K562 (cell line): ENCODE data around the gene VTN. TPM values are rescaled to one million over a fixed set of nuclear protein-coding genes. Genes with fewer than 3 reads are reported as not detected.
A peak's percentile ranks its signal among the peaks of the same experiment; 100 is the strongest.

Source experiments
- BCOR ChIP-seq: fragments of 450-650 bp; IDR thresholded peaks from 2 replicates; pipeline ENCODE4 v1.6.1; 2016
- BRD9 ChIP-seq: fragments of 450-650 bp; IDR thresholded peaks from 2 replicates; pipeline ENCODE4 v1.6.1; 2018; ENCODE audit warnings: low read depth; ENCODE audit not compliant: partially characterized antibody
- EWSR1 ChIP-seq: fragments of 450-650 bp; IDR thresholded peaks from 2 replicates; pipeline ENCODE4 v1.6.1; 2018; ENCODE audit warnings: borderline replicate concordance, mild to moderate bottlenecking, low read depth, moderate library complexity; ENCODE audit not compliant: partially characterized antibody
- GABPB2 ChIP-seq: fragments of 250-450 bp; sonication (Bioruptor Pico); conservative IDR thresholded peaks from 2 replicates; pipeline ENCODE4 v1.5.1; 2021; ENCODE audit warnings: mild to moderate bottlenecking
- GATAD2A ChIP-seq: fragments of 450-650 bp; IDR thresholded peaks from 2 replicates; pipeline ENCODE4 v1.6.1; 2017
- HMGN3 ChIP-seq: IDR thresholded peaks from 2 replicates; pipeline ENCODE4 v1.6.1; 2011; ENCODE audit warnings: borderline replicate concordance, low read depth, mild to moderate bottlenecking, mixed read lengths, low read length; ENCODE audit not compliant: insufficient read length; ENCODE audit errors: extremely low read depth
- JUNB ChIP-seq: fragments of 450-650 bp; formaldehyde crosslinking; conservative IDR thresholded peaks from 2 replicates; pipeline ENCODE4 v1.4.0; 2020; ENCODE audit warnings: mild to moderate bottlenecking
- NFE2 ChIP-seq: IDR thresholded peaks from 2 replicates; pipeline ENCODE4 v1.6.1; 2014; ENCODE audit warnings: antibody characterized with exemption, low read depth
- SAFB ChIP-seq: fragments of 200-400 bp; formaldehyde crosslinking; IDR thresholded peaks from 2 replicates; pipeline ENCODE4 v1.6.1; 2017; ENCODE audit warnings: low read depth, low read length, borderline replicate concordance
- SMAD3 ChIP-seq: fragments of 450-650 bp; formaldehyde crosslinking; conservative IDR thresholded peaks from 2 replicates; pipeline ENCODE4 v1.4.0; 2020; ENCODE audit warnings: mild to moderate bottlenecking
- ZFP30 ChIP-seq: fragments of 250-450 bp; sonication (Bioruptor Pico); IDR thresholded peaks from 2 replicates; pipeline ENCODE4 v1.8.0; 2022; ENCODE audit warnings: moderate library complexity, mild to moderate bottlenecking, inconsistent platforms, borderline replicate concordance
- ZFX ChIP-seq: sonication (generic); formaldehyde crosslinking; IDR thresholded peaks from 2 replicates; pipeline ENCODE4 v1.8.0; 2022; ENCODE audit warnings: mild to moderate bottlenecking, missing genetic modification reagents, moderate library complexity
- ZKSCAN3 ChIP-seq: fragments of 250-450 bp; sonication (Bioruptor Pico); IDR thresholded peaks from 2 replicates; pipeline ENCODE4 v1.4.0; 2020
- ZNF134 ChIP-seq: fragments of 250-450 bp; sonication (Bioruptor Pico); conservative IDR thresholded peaks from 2 replicates; pipeline ENCODE4 v1.4.0; 2020
- ZNF507 ChIP-seq: conservative IDR thresholded peaks from 2 replicates; pipeline ENCODE4 v1.6.1; 2017; ENCODE audit warnings: missing genetic modification characterization, missing compliant biosample characterization
- ZNF830 ChIP-seq: fragments of 250-450 bp; sonication (Bioruptor Pico); IDR thresholded peaks from 2 replicates; pipeline ENCODE4 v1.5.0; 2021; ENCODE audit warnings: mild to moderate bottlenecking
- polyA plus RNA-seq, 8 experiments: library from polyadenylated mRNA; depleted of rRNA in 4 of 8; stranded (reverse) in 5 of 8; unstranded in 3 of 8; fragments of >200 nt; fragmentation: Nextera tagmentation in 2 of 8; fragmentation: Illumina TruSeq in 1 of 8; extraction: Ambion mirVana in 2 of 8; extraction: Trizol in 1 of 8; gene quantifications; 2 replicates each; pipeline versions ENCODE4 v1.2.1 to v1.2.3, GENCODE V29; 2011 to 2014; ENCODE audit warnings: inconsistent platforms in 1 of 8, missing spikeins in 1 of 8
- total RNA-seq, 7 experiments: library from RNA; depleted of rRNA in 6 of 7; stranded (reverse); fragments of >200 nt in 6 of 7; fragmentation: Illumina TruSeq in 2 of 7; extraction: Trizol in 2 of 7; gene quantifications; 2 replicates each; pipeline versions ENCODE4 v1.2.1 to v1.2.3, GENCODE V29; 2011 to 2021; ENCODE audit warnings: low replicate concordance in 1 of 7
- TF ChIP-seq, protein P1 (sequence below): fragments of 450-650 bp; formaldehyde crosslinking; conservative IDR thresholded peaks from 2 replicates; pipeline ENCODE4 v1.4.0; 2022; ENCODE audit warnings: mild to moderate bottlenecking, missing genetic modification characterization
- TF ChIP-seq, protein P2 (sequence below): fragments of 450-650 bp; conservative IDR thresholded peaks from 2 replicates; pipeline ENCODE4 v1.6.1; 2016; ENCODE audit warnings: missing genetic modification characterization, low read depth, mild to moderate bottlenecking, control low read depth, missing compliant biosample characterization
- TF ChIP-seq, protein P3 (sequence below): fragments of 250-450 bp; sonication (Bioruptor Pico); IDR thresholded peaks from 2 replicates; pipeline ENCODE4 v1.8.0; 2022; ENCODE audit warnings: inconsistent platforms
- TF ChIP-seq, protein P4 (sequence below): sonication (generic); formaldehyde crosslinking; IDR thresholded peaks from 2 replicates; pipeline ENCODE4 v1.8.1; 2022; ENCODE audit warnings: missing genetic modification reagents
- TF ChIP-seq, protein P5 (sequence below), 3 experiments: IDR thresholded peaks in 2 of 3; conservative IDR thresholded peaks in 1 of 3; 2 replicates each; pipeline ENCODE4 v1.5.1; 2011 to 2012; ENCODE audit warnings: low read length in 3 of 3, mild to moderate bottlenecking in 3 of 3, control low read depth in 2 of 3, improper control_type of control experiment in 1 of 3, inconsistent platforms in 1 of 3, low read depth in 1 of 3, mixed read lengths in 1 of 3, moderate library complexity in 1 of 3; ENCODE audit not compliant: insufficient read depth in 2 of 3

The VTN gene
- total and polyA plus RNA-seq, 9 of the 15 experiments (the other 6 are each of a cell fraction or from before 2014, with no cell fraction given): 0.13 to 1.0 (median 0.29) TPM; not detected in 1

DNA sequence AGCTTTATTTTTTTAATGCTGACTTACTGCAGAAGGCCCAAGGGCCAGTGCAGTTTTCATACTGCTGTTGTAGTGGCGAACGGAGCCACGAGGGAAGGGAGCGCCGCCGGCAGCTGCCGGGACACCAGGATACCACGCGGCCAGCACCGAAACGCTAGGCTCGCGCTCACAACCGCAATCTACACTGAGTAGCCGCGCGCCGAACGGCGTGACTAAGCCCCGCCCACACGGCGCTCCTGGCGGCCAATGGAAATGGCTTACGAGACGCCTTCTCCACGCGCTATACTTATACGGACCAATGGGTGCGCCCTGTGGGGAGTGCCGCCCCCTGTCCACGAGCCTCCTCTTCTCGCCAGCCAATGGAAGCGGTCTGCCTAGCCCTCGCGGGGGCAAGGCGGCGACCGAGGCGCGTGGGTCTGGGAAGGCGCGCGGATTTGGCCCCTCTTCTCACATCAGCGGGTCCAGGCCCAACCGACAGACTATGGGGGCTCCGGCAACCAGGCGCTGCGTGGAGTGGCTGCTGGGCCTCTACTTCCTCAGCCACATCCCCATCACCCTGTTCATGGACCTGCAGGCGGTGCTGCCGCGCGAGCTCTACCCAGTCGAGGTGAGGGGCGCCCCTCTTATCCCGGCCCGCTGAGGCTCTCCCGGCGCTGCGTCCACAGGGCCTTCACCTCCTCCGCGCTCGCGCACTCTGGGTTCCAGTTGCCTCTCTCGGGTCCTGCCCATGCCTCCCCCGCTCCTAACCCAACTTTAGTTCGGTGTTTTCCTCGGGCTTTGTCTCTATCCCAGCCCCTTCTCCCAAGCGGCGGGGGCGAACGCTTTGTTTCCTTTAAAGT, 51.1 kb downstream of the VTN start, which contains the start of gene TMEM97 (continued):
- TF ChIP-seq HMGN3: no peak
- 0 out of 2 replicates have a peak, but pooled peaks have one; percentile 28 for TF ChIP-seq GATAD2A
- TF ChIP-seq EWSR1: no peak
- no peak for TF ChIP-seq ZKSCAN3 (CRISPR knock-in tag)
- TF ChIP-seq ZNF830 (CRISPR knock-in tag): no peak
- no peak for TF ChIP-seq ZNF134 (CRISPR knock-in tag)
- peak; percentile 52; the same call in 1 of the 2 replicates for TF ChIP-seq BCOR
- peak; percentile 93 for TF ChIP-seq SAFB
- TF ChIP-seq NFE2: no peak
- TF ChIP-seq, protein P1, sequence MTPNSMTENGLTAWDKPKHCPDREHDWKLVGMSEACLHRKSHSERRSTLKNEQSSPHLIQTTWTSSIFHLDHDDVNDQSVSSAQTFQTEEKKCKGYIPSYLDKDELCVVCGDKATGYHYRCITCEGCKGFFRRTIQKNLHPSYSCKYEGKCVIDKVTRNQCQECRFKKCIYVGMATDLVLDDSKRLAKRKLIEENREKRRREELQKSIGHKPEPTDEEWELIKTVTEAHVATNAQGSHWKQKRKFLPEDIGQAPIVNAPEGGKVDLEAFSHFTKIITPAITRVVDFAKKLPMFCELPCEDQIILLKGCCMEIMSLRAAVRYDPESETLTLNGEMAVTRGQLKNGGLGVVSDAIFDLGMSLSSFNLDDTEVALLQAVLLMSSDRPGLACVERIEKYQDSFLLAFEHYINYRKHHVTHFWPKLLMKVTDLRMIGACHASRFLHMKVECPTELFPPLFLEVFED (CRISPR knock-in tag): no peak
- TF ChIP-seq, protein P2, sequence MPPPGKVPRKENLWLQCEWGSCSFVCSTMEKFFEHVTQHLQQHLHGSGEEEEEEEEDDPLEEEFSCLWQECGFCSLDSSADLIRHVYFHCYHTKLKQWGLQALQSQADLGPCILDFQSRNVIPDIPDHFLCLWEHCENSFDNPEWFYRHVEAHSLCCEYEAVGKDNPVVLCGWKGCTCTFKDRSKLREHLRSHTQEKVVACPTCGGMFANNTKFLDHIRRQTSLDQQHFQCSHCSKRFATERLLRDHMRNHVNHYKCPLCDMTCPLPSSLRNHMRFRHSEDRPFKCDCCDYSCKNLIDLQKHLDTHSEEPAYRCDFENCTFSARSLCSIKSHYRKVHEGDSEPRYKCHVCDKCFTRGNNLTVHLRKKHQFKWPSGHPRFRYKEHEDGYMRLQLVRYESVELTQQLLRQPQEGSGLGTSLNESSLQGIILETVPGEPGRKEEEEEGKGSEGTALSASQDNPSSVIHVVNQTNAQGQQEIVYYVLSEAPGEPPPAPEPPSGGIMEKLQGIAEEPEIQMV (tag): no peak
- TF ChIP-seq ZNF507 (tag): no peak
- TF ChIP-seq BRD9: peak; percentile 72
- TF ChIP-seq, protein P3, sequence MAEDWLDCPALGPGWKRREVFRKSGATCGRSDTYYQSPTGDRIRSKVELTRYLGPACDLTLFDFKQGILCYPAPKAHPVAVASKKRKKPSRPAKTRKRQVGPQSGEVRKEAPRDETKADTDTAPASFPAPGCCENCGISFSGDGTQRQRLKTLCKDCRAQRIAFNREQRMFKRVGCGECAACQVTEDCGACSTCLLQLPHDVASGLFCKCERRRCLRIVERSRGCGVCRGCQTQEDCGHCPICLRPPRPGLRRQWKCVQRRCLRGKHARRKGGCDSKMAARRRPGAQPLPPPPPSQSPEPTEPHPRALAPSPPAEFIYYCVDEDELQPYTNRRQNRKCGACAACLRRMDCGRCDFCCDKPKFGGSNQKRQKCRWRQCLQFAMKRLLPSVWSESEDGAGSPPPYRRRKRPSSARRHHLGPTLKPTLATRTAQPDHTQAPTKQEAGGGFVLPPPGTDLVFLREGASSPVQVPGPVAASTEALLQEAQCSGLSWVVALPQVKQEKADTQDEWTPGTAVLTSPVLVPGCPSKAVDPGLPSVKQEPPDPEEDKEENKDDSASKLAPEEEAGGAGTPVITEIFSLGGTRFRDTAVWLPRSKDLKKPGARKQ (CRISPR knock-in tag): no peak
- TF ChIP-seq, protein P4, sequence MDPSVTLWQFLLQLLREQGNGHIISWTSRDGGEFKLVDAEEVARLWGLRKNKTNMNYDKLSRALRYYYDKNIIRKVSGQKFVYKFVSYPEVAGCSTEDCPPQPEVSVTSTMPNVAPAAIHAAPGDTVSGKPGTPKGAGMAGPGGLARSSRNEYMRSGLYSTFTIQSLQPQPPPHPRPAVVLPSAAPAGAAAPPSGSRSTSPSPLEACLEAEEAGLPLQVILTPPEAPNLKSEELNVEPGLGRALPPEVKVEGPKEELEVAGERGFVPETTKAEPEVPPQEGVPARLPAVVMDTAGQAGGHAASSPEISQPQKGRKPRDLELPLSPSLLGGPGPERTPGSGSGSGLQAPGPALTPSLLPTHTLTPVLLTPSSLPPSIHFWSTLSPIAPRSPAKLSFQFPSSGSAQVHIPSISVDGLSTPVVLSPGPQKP (CRISPR knock-in tag): no peak
- no peak for TF ChIP-seq ZFP30 (CRISPR knock-in tag)
- no peak for TF ChIP-seq JUNB (CRISPR knock-in tag)
- TF ChIP-seq SMAD3: no peak
- TF ChIP-seq ZFX (CRISPR knock-in tag): peak; percentile 67
- TF ChIP-seq, protein P5, sequence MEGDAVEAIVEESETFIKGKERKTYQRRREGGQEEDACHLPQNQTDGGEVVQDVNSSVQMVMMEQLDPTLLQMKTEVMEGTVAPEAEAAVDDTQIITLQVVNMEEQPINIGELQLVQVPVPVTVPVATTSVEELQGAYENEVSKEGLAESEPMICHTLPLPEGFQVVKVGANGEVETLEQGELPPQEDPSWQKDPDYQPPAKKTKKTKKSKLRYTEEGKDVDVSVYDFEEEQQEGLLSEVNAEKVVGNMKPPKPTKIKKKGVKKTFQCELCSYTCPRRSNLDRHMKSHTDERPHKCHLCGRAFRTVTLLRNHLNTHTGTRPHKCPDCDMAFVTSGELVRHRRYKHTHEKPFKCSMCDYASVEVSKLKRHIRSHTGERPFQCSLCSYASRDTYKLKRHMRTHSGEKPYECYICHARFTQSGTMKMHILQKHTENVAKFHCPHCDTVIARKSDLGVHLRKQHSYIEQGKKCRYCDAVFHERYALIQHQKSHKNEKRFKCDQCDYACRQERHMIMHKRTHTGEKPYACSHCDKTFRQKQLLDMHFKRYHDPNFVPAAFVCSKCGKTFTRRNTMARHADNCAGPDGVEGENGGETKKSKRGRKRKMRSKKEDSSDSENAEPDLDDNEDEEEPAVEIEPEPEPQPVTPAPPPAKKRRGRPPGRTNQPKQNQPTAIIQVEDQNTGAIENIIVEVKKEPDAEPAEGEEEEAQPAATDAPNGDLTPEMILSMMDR (IDR thresholded peaks at IDR 0.05 in 2 of 3, conservative IDR thresholded peaks at IDR 0.05 in 1 of 3; ENCODE audit: insufficient read depth in 2 of 3, low read depth in 1 of 3, low read length in 3 of 3): no peak; a peak in 1 of 6 replicates
- TF ChIP-seq GABPB2 (CRISPR knock-in tag): no peak
